CD4-positive, alpha-beta memory T cell (primary cell): Measurements from ENCODE around the gene GPATCH3. TPM values are rescaled to one million over a fixed set of nuclear protein-coding genes. Genes with fewer than 3 reads are reported as not detected.

Experiments
- CTCF ChIA-PET: fragments of 350-600 bp; sonication (Branson Sonifier 250); formaldehyde crosslinking; loops from one replicate; lab custom pipeline; 2021; ENCODE audit warnings: inconsistent platforms; ENCODE audit not compliant: partially characterized antibody; lab: Charles Lee
- POLR2A ChIA-PET: fragments of 350-600 bp; sonication (Branson Sonifier 250); formaldehyde crosslinking; loops from one replicate; lab custom pipeline; 2021; ENCODE audit not compliant: partially characterized antibody; lab: Charles Lee
- DNase-seq, 5 donors: peaks; one replicate each; pipeline versions ENCODE4 v3.0.0 to v3.0.0-alpha.2; 2020 to 2022; ENCODE audit warnings: mixed read lengths in 1 of 5
- H3K27ac ChIP-seq: one replicate; pipeline ENCODE4 v1.7.0; 2013; ENCODE audit warnings: low read depth, low read length
- H3K27me3 ChIP-seq: 2 replicates; pipeline ENCODE4 v1.7.0; 2013; ENCODE audit warnings: mild to moderate bottlenecking, low read length, moderate library complexity; ENCODE audit not compliant: insufficient read depth
- H3K36me3 ChIP-seq: 2 replicates; pipeline ENCODE4 v1.7.0; 2013; ENCODE audit warnings: mild to moderate bottlenecking, low read length, moderate library complexity; ENCODE audit not compliant: insufficient read depth
- H3K4me1 ChIP-seq: 2 replicates; pipeline ENCODE4 v1.7.0; 2013; ENCODE audit warnings: mild to moderate bottlenecking, low read length, moderate library complexity; ENCODE audit not compliant: insufficient read depth
- H3K4me3 ChIP-seq, 2 donors: one replicate each; pipeline ENCODE4 v1.7.0; 2013; ENCODE audit warnings: low read length in 2 of 2, mild to moderate bottlenecking in 1 of 2
- H3K9me3 ChIP-seq, 2 donors: one replicate each; pipeline ENCODE4 v1.7.0; 2013; ENCODE audit warnings: low read length in 2 of 2, control low read depth in 1 of 2; ENCODE audit not compliant: control insufficient read depth in 1 of 2
- H3K27ac Mint-ChIP-seq, 7 donors: one replicate each; pipeline ENCODE4 v1.8.0; 2020 to 2021; ENCODE audit warnings: mixed read lengths in 7 of 7, mild to moderate bottlenecking in 6 of 7, inconsistent platforms in 3 of 7, moderate library complexity in 3 of 7
- H3K27me3 Mint-ChIP-seq, 2 donors: one replicate each; pipeline ENCODE4 v1.8.0; 2020 to 2021; ENCODE audit warnings: mixed read lengths in 2 of 2
- H3K36me3 Mint-ChIP-seq, 2 donors: one replicate each; pipeline ENCODE4 v1.8.0; 2020 to 2021; ENCODE audit warnings: mixed read lengths in 2 of 2, inconsistent platforms in 1 of 2, mild to moderate bottlenecking in 1 of 2
- H3K4me1 Mint-ChIP-seq, 4 donors: one replicate each; pipeline ENCODE4 v1.8.0; 2020 to 2021; ENCODE audit warnings: mixed read lengths in 4 of 4, mild to moderate bottlenecking in 1 of 4
- H3K4me3 Mint-ChIP-seq, 8 donors: one replicate each; pipeline ENCODE4 v1.8.0; 2020 to 2021; ENCODE audit warnings: mixed read lengths in 8 of 8, mild to moderate bottlenecking in 7 of 8, moderate library complexity in 6 of 8, inconsistent platforms in 3 of 8
- H3K9me3 Mint-ChIP-seq, 8 donors: one replicate each; pipeline ENCODE4 v1.8.0; 2020 to 2021; ENCODE audit warnings: mixed read lengths in 8 of 8, mild to moderate bottlenecking in 5 of 8, inconsistent platforms in 3 of 8, moderate library complexity in 1 of 8
- intact Hi-C: fragments of 100-400 bp; cut with micrococcal nuclease; formaldehyde crosslinking; loops from one replicate; pipeline ENCODE4 v1.15.1; 2023
- polyA plus RNA-seq, 2 donors: library from polyadenylated mRNA; unstranded; fragments of 300-500 nt; fragmentation: Illumina TruSeq; gene quantifications; one replicate each; pipeline ENCODE4 v1.2.3, GENCODE V29; 2021
- total RNA-seq, 2 experiments: library from RNA; stranded (reverse); gene quantifications; one replicate each; pipeline ENCODE4 v1.2.3, GENCODE V29; 2021

The GPATCH3 gene
- total and polyA plus RNA-seq, 4 experiments from 2014 or later = 11.4 to 26.7 (median 19.2) TPM

DNA sequence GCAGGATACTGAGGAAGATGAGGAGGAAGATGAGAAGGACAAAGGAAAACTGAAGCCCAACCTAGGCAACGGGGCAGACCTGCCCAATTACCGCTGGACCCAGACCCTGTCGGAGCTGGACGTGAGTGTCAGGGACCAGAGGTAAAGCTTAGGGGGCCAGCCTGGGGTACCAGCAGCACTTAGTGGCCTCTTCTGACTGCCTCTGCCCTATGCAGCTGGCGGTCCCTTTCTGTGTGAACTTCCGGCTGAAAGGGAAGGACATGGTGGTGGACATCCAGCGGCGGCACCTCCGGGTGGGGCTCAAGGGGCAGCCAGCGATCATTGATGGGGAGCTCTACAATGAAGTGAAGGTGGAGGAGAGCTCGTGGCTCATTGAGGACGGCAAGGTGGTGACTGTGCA is 42.4 kb upstream of the GPATCH3 start:
- DNase-seq = no peak
- H3K4me1 ChIP-seq = no peaks in the 10 kb centered on the region
- H3K36me3 Mint-ChIP-seq = peaks cover 25 to 47% of the 10 kb centered on the region in 2 donors
- H3K4me3 ChIP-seq = no peak overlapping the region
- H3K9me3 Mint-ChIP-seq = no peaks in the 10 kb centered on the region
- no peak overlapping the region for H3K27ac ChIP-seq
- peak overlapping the region in 1 of 7 donors; percentile 48 for H3K27ac Mint-ChIP-seq
- no peaks in the 10 kb centered on the region for H3K27me3 ChIP-seq
- no peaks in the 10 kb centered on the region for H3K9me3 ChIP-seq
- peaks cover 41% of the 10 kb centered on the region for H3K36me3 ChIP-seq
- no peaks in the 10 kb centered on the region for H3K27me3 Mint-ChIP-seq
- ChIA-PET POLR2A (no interaction called here), CTCF (no interaction called here)
- no peak overlapping the region for H3K4me3 Mint-ChIP-seq
- peaks cover 0 to 10% (median 1%) of the 10 kb centered on the region in 4 donors for H3K4me1 Mint-ChIP-seq
- intact Hi-C loops = no loop called here

DNA sequence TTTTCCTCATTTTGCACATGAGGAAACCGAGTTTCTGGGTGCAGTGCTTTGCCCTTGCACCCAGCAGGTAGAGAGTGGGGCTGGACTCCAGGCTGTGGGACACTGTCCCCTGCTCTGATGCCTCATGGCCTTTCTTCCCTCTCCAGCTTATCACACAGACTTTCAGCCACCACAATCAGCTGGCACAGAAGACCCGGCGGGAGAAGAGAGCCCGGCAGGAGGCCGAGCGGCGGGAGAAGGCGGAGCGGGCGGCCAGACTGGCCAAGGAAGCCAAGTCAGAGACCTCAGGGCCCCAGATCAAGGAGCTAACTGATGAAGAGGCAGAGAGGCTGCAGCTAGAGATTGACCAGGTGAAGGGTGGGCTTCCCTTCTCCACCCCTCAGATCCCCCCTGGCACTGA is 41.0 kb upstream of the GPATCH3 start:
- POLR2A ChIA-PET = interaction anchor here (1.0 kb wide), 1 partner anchor 17 kb away, joined by 3 read pairs; no protein-coding TSS in a partner anchor

DNA sequence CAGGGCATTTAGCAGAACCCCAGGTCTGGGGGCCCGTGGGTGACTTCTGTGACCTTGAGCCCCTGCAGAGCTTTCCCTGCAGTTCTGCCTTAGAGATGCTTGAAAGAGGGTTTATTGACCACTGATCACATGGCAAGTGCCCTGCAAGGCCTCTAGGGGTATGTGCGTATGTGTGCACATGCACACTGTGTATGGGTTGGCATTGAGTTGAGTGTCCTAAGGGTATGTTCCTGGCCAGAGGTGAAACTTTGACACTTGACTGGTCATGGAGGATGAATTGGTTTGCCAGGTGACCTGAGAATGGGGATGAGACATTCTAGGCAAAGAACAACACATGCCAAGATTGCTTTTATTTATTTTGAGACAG is 38.4 kb upstream of the GPATCH3 start:
- H3K27me3 Mint-ChIP-seq = no peaks in the 10 kb centered on the region
- DNase-seq = no peak
- Histone ChIP-seq H3K27ac (no peak overlapping the region), H3K36me3 (peaks cover 30% of the 10 kb centered on the region), H3K4me3 (no peak overlapping the region), H3K9me3 (no peaks in the 10 kb centered on the region), H3K4me1 (no peaks in the 10 kb centered on the region), H3K27me3 (no peaks in the 10 kb centered on the region)
- ChIA-PET POLR2A (no interaction called here), CTCF (interaction anchor here (0.9 kb wide), 1 partner anchor 22 kb away, joined by 3 read pairs; the partner anchor contains the start of gene KDF1)
- intact Hi-C loops = no loop called here
- H3K4me1 Mint-ChIP-seq = peaks cover 0 to 10% (median 1%) of the 10 kb centered on the region in 4 donors
- H3K9me3 Mint-ChIP-seq = no peaks in the 10 kb centered on the region
- H3K4me3 Mint-ChIP-seq = no peak overlapping the region
- peaks cover 22 to 48% of the 10 kb centered on the region in 2 donors for H3K36me3 Mint-ChIP-seq
- peak overlapping the region in 1 of 7 donors; percentile 53 for H3K27ac Mint-ChIP-seq

More for the DNA sequence above, 41.0 kb upstream of the GPATCH3 start:
- Histone ChIP-seq H3K27me3 (no peaks in the 10 kb centered on the region), H3K4me1 (no peaks in the 10 kb centered on the region), H3K27ac (no peak overlapping the region), H3K4me3 (no peak overlapping the region), H3K36me3 (peaks cover 41% of the 10 kb centered on the region), H3K9me3 (no peaks in the 10 kb centered on the region)
- DNase-seq = no peak
- no peaks in the 10 kb centered on the region for H3K27me3 Mint-ChIP-seq
- CTCF ChIA-PET = no interaction called here
- H3K4me1 Mint-ChIP-seq = peaks cover 0 to 10% (median 1%) of the 10 kb centered on the region in 4 donors
- H3K27ac Mint-ChIP-seq = no peak overlapping the region
- H3K36me3 Mint-ChIP-seq = peaks cover 25 to 50% of the 10 kb centered on the region in 2 donors
- no peak overlapping the region for H3K4me3 Mint-ChIP-seq
- intact Hi-C loops = no loop called here
- H3K9me3 Mint-ChIP-seq = no peaks in the 10 kb centered on the region

DNA sequence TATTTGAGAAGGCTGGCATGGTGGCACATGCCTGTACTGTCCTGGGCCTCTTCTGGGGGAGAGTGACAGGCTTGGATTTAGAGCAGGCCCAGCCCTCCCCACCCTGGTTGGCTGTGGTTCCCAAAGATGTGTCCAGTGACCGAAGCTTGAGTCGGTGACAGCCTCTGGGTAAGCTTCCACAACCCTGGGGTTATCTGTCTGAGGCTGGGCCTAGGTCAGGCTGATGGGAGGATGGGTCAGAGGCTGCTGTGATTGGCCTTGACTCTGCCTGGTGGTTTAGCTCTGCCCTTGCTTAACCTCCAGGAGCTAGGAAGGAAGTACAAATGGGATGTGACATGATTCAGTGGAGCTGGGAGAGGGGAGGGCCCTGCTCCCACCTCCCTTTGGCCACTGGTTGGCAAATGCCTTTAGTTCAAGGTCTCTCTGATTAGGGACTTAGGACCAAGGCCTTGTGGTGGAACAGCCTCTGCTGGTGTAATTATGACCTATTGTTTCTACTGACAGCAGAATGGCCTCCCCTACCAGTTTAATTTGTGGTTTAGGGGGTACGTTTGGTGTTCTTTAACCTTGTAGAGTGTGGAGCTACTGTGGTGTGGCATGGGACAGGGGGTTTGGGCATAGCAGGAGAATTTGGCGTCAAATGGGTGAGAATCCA is 37.9 kb upstream of the GPATCH3 start:
- Mint-ChIP-seq H3K4me1 (peaks cover 0 to 10% (median 2%) of the 10 kb centered on the region in 4 donors), H3K27ac (peak overlapping the region in 1 of 7 donors; percentile 73), H3K27me3 (no peaks in the 10 kb centered on the region), H3K4me3 (no peak overlapping the region), H3K9me3 (no peaks in the 10 kb centered on the region), H3K36me3 (peaks cover 20 to 47% of the 10 kb centered on the region in 2 donors)
- Histone ChIP-seq H3K9me3 (no peaks in the 10 kb centered on the region), H3K27ac (no peak overlapping the region), H3K27me3 (no peaks in the 10 kb centered on the region), H3K4me3 (no peak overlapping the region), H3K4me1 (no peaks in the 10 kb centered on the region), H3K36me3 (peaks cover 25% of the 10 kb centered on the region)
- POLR2A ChIA-PET = no interaction called here
- no peak for DNase-seq
- intact Hi-C loops = no loop called here
- CTCF ChIA-PET = interaction anchor here (0.9 kb wide), 1 partner anchor 22 kb away, joined by 3 read pairs; the partner anchor contains the start of gene KDF1

DNA sequence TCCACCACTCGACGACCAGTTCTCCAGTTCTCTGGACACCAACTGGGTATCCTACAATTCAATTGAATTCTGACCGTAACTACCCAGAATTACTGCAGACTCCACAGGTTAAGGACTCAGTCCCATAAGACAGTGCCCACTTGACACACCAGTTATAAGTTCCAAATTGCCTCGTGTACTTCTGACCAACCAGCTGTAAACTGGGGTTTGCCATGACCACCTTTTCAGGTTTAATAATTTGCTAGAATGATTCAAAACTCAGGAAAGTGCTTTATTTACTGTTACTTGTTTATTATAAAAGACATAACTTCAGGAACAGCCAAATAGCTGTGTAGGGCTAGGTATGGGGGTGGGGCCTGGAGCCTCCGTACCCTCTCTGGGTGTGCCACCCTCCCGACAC is 36.6 kb upstream of the GPATCH3 start:
- Mint-ChIP-seq H3K9me3 (no peaks in the 10 kb centered on the region), H3K36me3 (peaks cover 18 to 45% of the 10 kb centered on the region in 2 donors), H3K4me3 (peak overlapping the region in 1 of 8 donors; percentile 38), H3K27me3 (no peaks in the 10 kb centered on the region), H3K4me1 (peaks cover 0 to 10% (median 5%) of the 10 kb centered on the region in 4 donors), H3K27ac (no peak overlapping the region)
- Histone ChIP-seq H3K27ac (no peak overlapping the region), H3K4me1 (no peaks in the 10 kb centered on the region), H3K4me3 (no peak overlapping the region), H3K36me3 (peaks cover 12% of the 10 kb centered on the region), H3K27me3 (no peaks in the 10 kb centered on the region), H3K9me3 (no peaks in the 10 kb centered on the region)
- CTCF ChIA-PET = no interaction called here
- POLR2A ChIA-PET = no interaction called here
- no peak for DNase-seq
- intact Hi-C loops = no loop called here

DNA sequence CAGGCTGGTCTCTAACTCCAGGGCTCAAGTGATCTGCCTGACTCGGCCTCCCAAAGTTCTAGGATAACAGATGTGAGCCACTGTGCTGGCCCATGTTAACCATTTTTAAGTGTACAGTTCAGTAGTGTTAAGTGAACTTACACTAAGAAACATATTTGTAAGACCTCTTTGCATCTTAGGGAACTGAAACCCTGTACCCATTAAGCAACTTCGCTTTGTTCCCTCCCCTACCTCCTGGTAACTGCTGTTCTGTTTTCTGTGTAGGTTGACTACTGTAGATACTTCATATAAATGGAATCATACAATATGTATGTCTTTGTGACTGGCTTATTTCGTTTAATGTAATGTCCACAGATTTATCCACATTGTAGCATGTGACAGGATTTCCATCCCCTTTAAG is 32.3 kb upstream of the GPATCH3 start:
- H3K4me1 Mint-ChIP-seq = peaks cover 0 to 5% (median 2%) of the 10 kb centered on the region in 4 donors
- ChIA-PET POLR2A (no interaction called here), CTCF (no interaction called here)
- Histone ChIP-seq H3K4me3 (no peak overlapping the region), H3K27ac (no peak overlapping the region), H3K9me3 (no peaks in the 10 kb centered on the region), H3K4me1 (no peaks in the 10 kb centered on the region), H3K36me3 (peaks cover 12% of the 10 kb centered on the region), H3K27me3 (no peaks in the 10 kb centered on the region)
- DNase-seq = no peak
- H3K4me3 Mint-ChIP-seq = no peak overlapping the region
- no peaks in the 10 kb centered on the region for H3K9me3 Mint-ChIP-seq
- H3K36me3 Mint-ChIP-seq = peaks cover 29 to 51% of the 10 kb centered on the region in 2 donors
- no peaks in the 10 kb centered on the region for H3K27me3 Mint-ChIP-seq
- intact Hi-C loops = no loop called here
- no peak overlapping the region for H3K27ac Mint-ChIP-seq

DNA sequence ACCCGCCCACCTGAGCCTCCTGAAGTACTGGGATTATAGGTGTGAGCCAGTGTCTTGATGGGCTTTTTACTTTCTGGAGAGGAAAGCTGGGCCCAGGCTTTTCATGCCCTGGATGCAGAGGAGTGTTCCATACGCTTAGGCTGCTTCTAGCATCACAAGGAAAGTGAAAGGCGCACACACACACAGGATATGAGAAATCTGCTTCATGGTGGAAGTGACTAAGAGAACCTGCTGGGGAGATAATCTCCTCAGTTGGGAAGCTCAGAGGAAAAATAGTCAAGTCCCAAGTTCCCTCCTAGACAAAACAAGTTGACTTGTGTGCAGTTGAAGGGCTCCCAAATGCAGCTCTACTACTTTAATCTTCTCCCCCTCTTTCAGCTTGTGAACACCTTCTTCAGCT is 23.4 kb upstream of the GPATCH3 start:
- ChIA-PET POLR2A (interaction anchor here (1.0 to 1.4 kb wide), 2 partner anchors 17 to 23 kb away, joined by 3 to 4 read pairs; no protein-coding TSS in a partner anchor), CTCF (no interaction called here)
- Histone ChIP-seq H3K4me3 (no peak overlapping the region), H3K9me3 (no peaks in the 10 kb centered on the region), H3K27me3 (no peaks in the 10 kb centered on the region), H3K36me3 (peaks cover 21% of the 10 kb centered on the region), H3K4me1 (peaks cover 24% of the 10 kb centered on the region), H3K27ac (no peak overlapping the region)
- peaks cover 15 to 36% of the 10 kb centered on the region in 2 donors for H3K36me3 Mint-ChIP-seq
- intact Hi-C loops = no loop called here
- no peak for DNase-seq
- peak overlapping the region in 3 of 7 donors; percentile 31 to 91 (median 79) for H3K27ac Mint-ChIP-seq
- H3K4me3 Mint-ChIP-seq = peak overlapping the region in 3 of 8 donors; percentile 92 to 97 (median 96)
- H3K4me1 Mint-ChIP-seq = peaks cover 26 to 51% (median 34%) of the 10 kb centered on the region in 4 donors
- no peaks in the 10 kb centered on the region for H3K9me3 Mint-ChIP-seq
- H3K27me3 Mint-ChIP-seq = no peaks in the 10 kb centered on the region
